HEK293 (cell line): Measurements from ENCODE around the gene C3orf52.

ENCODE experiments used
- HOXA7 ChIP-seq: sonication (generic); formaldehyde crosslinking; IDR thresholded peaks from 2 replicates; pipeline ENCODE4 v1.8.1; 2022; ENCODE audit warnings: missing genetic modification reagents, borderline replicate concordance
- HOXC10 ChIP-seq: sonication (generic); formaldehyde crosslinking; IDR thresholded peaks from 2 replicates; pipeline ENCODE4 v1.8.1; 2023; ENCODE audit warnings: mild to moderate bottlenecking, missing genetic modification reagents
- KLF16 ChIP-seq: fragments of 450-650 bp; formaldehyde crosslinking; IDR thresholded peaks from 2 replicates; pipeline ENCODE4 v1.5.1; 2017; ENCODE audit warnings: missing biosample characterization, missing genetic modification characterization
- KLF9 ChIP-seq: fragments of 450-650 bp; formaldehyde crosslinking; IDR thresholded peaks from 2 replicates; pipeline ENCODE4 v1.5.1; 2016; ENCODE audit warnings: missing biosample characterization, missing genetic modification characterization, low read depth
- ZEB2 ChIP-seq: fragments of 450-650 bp; formaldehyde crosslinking; IDR thresholded peaks from 2 replicates; pipeline ENCODE4 v1.5.1; 2016; ENCODE audit warnings: missing biosample characterization, missing genetic modification characterization
- ZNF155 ChIP-seq: fragments of 450-650 bp; formaldehyde crosslinking; IDR thresholded peaks from 2 replicates; pipeline ENCODE4 v1.5.1; 2016; ENCODE audit warnings: missing biosample characterization, missing genetic modification characterization
- ZNF24 ChIP-seq: fragments of 450-650 bp; formaldehyde crosslinking; IDR thresholded peaks from 2 replicates; pipeline ENCODE4 v1.5.1; 2016; ENCODE audit warnings: missing biosample characterization, missing genetic modification characterization
- ZNF350 ChIP-seq: fragments of 450-650 bp; formaldehyde crosslinking; IDR thresholded peaks from 2 replicates; pipeline ENCODE4 v1.5.0; 2017; ENCODE audit warnings: missing biosample characterization, mild to moderate bottlenecking, missing genetic modification characterization
- ZNF514 ChIP-seq: fragments of 450-650 bp; formaldehyde crosslinking; IDR thresholded peaks from 2 replicates; pipeline ENCODE4 v1.5.1; 2016; ENCODE audit warnings: missing biosample characterization, missing genetic modification characterization
- ZNF530 ChIP-seq: fragments of 450-650 bp; formaldehyde crosslinking; IDR thresholded peaks from 2 replicates; pipeline ENCODE4 v1.5.1; 2016; ENCODE audit warnings: low read depth, missing biosample characterization, missing genetic modification characterization
- ZNF843 ChIP-seq: fragments of 450-650 bp; formaldehyde crosslinking; IDR thresholded peaks from 2 replicates; pipeline ENCODE4 v1.5.1; 2016; ENCODE audit warnings: missing biosample characterization, missing genetic modification characterization
- TF ChIP-seq, protein P1 (sequence below): fragments of 450-650 bp; formaldehyde crosslinking; IDR thresholded peaks from 2 replicates; pipeline ENCODE4 v1.5.1; 2016; ENCODE audit warnings: missing biosample characterization, missing genetic modification characterization

DNA sequence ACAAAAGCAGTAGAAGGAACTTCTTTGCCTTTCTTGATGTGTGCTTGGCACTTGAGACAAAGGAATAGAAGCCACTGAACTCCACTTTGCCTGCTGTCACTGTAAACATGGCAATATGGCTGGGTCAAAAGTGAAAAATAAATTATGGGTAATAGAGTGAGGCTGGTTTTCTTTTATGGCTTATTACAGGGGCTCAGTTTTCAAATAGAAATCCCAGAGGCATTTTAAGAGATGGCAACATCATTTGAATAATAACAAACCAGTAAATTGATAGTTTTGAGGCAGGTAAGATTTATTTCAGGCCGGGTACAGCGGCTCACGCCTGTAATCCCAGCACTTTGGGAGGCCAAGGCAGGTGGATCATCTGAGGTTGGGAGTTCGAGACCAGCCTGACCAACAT, 2.8 kb downstream of the C3orf52 start:
- TF ChIP-seq HOXA7 (CRISPR knock-in tag) (no peak), ZEB2 (no peak), ZNF155 (tag by site-specific recombination) (no peak), KLF9 (tag by site-specific recombination) (no peak), ZNF843 (tag by site-specific recombination) (peak; percentile 46; the same call in 1 of the 2 replicates), ZNF514 (tag by site-specific recombination) (no peak), ZNF350 (no peak), ZNF24 (tag by site-specific recombination) (0 out of 2 replicates have a peak, but pooled peaks have one; percentile 31), HOXC10 (CRISPR knock-in tag) (no peak), KLF16 (tag by site-specific recombination) (no peak), ZNF530 (tag by site-specific recombination) (no peak)
- TF ChIP-seq, protein P1, sequence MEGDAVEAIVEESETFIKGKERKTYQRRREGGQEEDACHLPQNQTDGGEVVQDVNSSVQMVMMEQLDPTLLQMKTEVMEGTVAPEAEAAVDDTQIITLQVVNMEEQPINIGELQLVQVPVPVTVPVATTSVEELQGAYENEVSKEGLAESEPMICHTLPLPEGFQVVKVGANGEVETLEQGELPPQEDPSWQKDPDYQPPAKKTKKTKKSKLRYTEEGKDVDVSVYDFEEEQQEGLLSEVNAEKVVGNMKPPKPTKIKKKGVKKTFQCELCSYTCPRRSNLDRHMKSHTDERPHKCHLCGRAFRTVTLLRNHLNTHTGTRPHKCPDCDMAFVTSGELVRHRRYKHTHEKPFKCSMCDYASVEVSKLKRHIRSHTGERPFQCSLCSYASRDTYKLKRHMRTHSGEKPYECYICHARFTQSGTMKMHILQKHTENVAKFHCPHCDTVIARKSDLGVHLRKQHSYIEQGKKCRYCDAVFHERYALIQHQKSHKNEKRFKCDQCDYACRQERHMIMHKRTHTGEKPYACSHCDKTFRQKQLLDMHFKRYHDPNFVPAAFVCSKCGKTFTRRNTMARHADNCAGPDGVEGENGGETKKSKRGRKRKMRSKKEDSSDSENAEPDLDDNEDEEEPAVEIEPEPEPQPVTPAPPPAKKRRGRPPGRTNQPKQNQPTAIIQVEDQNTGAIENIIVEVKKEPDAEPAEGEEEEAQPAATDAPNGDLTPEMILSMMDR, result no peak
